OCI-LY7 (cell line): Measurements from ENCODE around the gene DRGX. TPM values are rescaled to one million over a fixed set of nuclear protein-coding genes. Genes with fewer than 3 reads are reported as not detected.

ENCODE experiments used
- BruUV-seq: library from RNA; stranded (reverse); fragments of 400-500 nt; replicated peaks from 2 replicates; lab custom pipeline; 2021; lab: Mats Ljungman, UMichigan
- CTCF ChIA-PET: fragments of 300-600 bp; sonication (Branson Sonifier 250); formaldehyde crosslinking; loops from one replicate; lab custom pipeline; 2022; ENCODE audit warnings: antibody characterized with exemption; ENCODE audit not compliant: unreplicated experiment; lab: Charles Lee
- POLR2A ChIA-PET: fragments of 300-600 bp; sonication (Branson Sonifier 250); formaldehyde crosslinking; loops from one replicate; lab custom pipeline; 2022; ENCODE audit warnings: antibody characterized with exemption; lab: Charles Lee
- DNase-seq: peaks from one replicate; pipeline ENCODE4 v3.0.0-alpha.2; 2015; ENCODE audit warnings: low spot score
- H2AFZ ChIP-seq: fragments of 200-600 bp; sonication (generic), shearing (Covaris generic); 2 replicates; pipeline ENCODE4 v1.6.1; 2014; ENCODE audit warnings: mild to moderate bottlenecking, antibody characterized with exemption, low read length, moderate library complexity
- H3K27ac ChIP-seq: fragments of 200-600 bp; sonication (generic); 2 replicates; pipeline ENCODE4 v1.5.1; 2014; ENCODE audit warnings: mixed run types, low read depth, mild to moderate bottlenecking, moderate library complexity, low read length, inconsistent platforms; ENCODE audit not compliant: poor library complexity, severe bottlenecking
- H3K36me3 ChIP-seq: fragments of 200-600 bp; sonication (generic); 2 replicates; pipeline ENCODE4 v1.6.1; 2014; ENCODE audit warnings: mild to moderate bottlenecking, antibody characterized with exemption, low read length, moderate library complexity, mixed read lengths; ENCODE audit not compliant: insufficient read depth
- H3K4me1 ChIP-seq: fragments of 200-600 bp; sonication (generic); 2 replicates; pipeline ENCODE4 v1.5.1; 2014; ENCODE audit warnings: mild to moderate bottlenecking, low read length; ENCODE audit not compliant: insufficient read depth, poor library complexity, severe bottlenecking
- H3K4me2 ChIP-seq: fragments of 200-600 bp; sonication (generic); 2 replicates; pipeline ENCODE4 v1.6.1; 2014; ENCODE audit warnings: mild to moderate bottlenecking, low read length
- H3K4me3 ChIP-seq: fragments of 200-600 bp; sonication (generic); 2 replicates; pipeline ENCODE4 v1.5.1; 2014; ENCODE audit warnings: mild to moderate bottlenecking, low read depth, low read length; ENCODE audit not compliant: poor library complexity, severe bottlenecking
- H3K79me2 ChIP-seq: fragments of 200-600 bp; sonication (generic); 2 replicates; pipeline ENCODE4 v1.6.1; 2016; ENCODE audit warnings: low read depth, mild to moderate bottlenecking, low read length, moderate library complexity, mixed read lengths; ENCODE audit not compliant: insufficient read depth
- H3K9me2 ChIP-seq: fragments of 200-600 bp; sonication (generic); 2 replicates; pipeline ENCODE4 v1.6.1; 2016; ENCODE audit warnings: mild to moderate bottlenecking, low read length, mixed read lengths; ENCODE audit not compliant: insufficient read depth
- H3K9me3 ChIP-seq: fragments of 200-600 bp; sonication (generic); 2 replicates; pipeline ENCODE4 v1.6.1; 2014; ENCODE audit warnings: mild to moderate bottlenecking, mixed run types, low read length, mixed read lengths
- H4K20me1 ChIP-seq: fragments of 200-600 bp; sonication (generic); 2 replicates; pipeline ENCODE4 v1.6.1; 2014; ENCODE audit warnings: mild to moderate bottlenecking, antibody characterized with exemption, low read length, moderate library complexity, mixed read lengths; ENCODE audit not compliant: insufficient read depth
- CTCF ChIP-seq: fragments of 200-600 bp; sonication (generic); conservative IDR thresholded peaks from 2 replicates; pipeline ENCODE4 v1.5.1; 2014; ENCODE audit warnings: mild to moderate bottlenecking, antibody characterized with exemption, low read length, moderate library complexity, mixed read lengths
- EZH2phosphoT487 ChIP-seq: fragments of 200-600 bp; sonication (generic); IDR thresholded peaks from 2 replicates; pipeline ENCODE4 v1.6.1; 2018; ENCODE audit warnings: low read depth, borderline replicate concordance, mild to moderate bottlenecking, mixed run types, antibody characterized with exemption, low read length, moderate library complexity, mixed read lengths
- intact Hi-C: fragments of 100-400 bp; cut with micrococcal nuclease; formaldehyde crosslinking; loops from one replicate; pipeline ENCODE4 v1.10.0; 2022; ENCODE audit not compliant: unreplicated experiment
- total RNA-seq, 2 experiments: library from RNA; depleted of rRNA in 1 of 2; stranded (reverse); fragments of >200 nt in 1 of 2; shearing (Covaris generic) in 1 of 2; gene quantifications; 2 replicates each; pipeline ENCODE4 v1.2.3, GENCODE V29; 2014 to 2022

The DRGX gene
- total RNA-seq, 2 experiments from 2014 or later, result not detected

DNA sequence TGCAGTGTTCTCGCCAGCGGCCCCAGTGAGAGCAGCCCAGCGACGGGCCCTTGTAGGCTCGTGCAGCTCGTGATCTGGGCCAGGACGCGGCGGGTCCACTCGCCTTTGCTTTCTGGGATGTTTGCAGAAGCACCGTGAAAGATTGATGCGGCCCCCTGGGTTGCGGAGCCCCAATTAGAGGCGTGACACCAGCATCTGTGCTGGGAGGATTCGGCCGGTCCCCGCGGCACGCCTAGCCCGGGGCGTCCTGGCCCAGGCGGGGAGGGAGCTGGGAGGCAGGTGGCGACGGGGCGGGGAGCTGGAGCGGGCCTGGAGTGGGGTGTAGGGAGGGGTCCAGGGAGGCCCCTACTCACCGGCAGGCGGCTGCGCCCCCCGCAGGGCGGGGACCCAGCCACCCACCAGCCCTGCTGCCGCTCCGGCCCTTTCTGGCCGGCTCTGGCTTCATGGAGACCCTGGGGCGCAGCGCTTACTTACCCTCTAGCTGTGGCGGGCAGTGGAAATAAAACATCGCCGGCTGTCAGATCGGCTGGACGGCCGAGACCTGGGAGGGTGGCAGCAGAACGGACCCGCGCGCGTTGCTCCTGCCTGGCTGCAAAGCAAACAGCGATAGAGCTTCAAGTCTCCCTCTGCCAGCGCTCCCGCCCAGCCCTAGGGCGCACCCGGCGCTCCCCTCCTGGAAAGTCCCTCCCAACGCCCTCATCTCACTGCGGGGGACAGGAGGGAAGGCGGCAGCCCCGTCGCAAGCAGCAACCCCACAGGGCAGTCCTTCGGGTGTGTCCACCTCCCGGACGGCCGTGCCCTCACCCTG is 752 bp downstream of the DRGX start:
- Histone ChIP-seq H4K20me1 (no peaks in the 10 kb centered on the region), H3K79me2 (no peaks in the 10 kb centered on the region), H3K9me3 (no peaks in the 10 kb centered on the region), H3K27ac (no peak overlapping the region), H3K4me3 (no peak overlapping the region), H2AFZ (no peak overlapping the region), H3K4me2 (no peak overlapping the region), H3K9me2 (no peaks in the 10 kb centered on the region), H3K36me3 (no peaks in the 10 kb centered on the region), H3K4me1 (no peaks in the 10 kb centered on the region)
- ChIA-PET POLR2A (interaction anchor here (0.6 kb wide), 1 partner anchor 109 kb away, joined by 3 read pairs; no protein-coding TSS in a partner anchor), CTCF (no interaction called here)
- DNase-seq, result no peak
- BruUV-seq, result no TSS peak
- TF ChIP-seq EZH2phosphoT487 (no peak), CTCF (no peak)
- intact Hi-C loops, result no loop called here

DNA sequence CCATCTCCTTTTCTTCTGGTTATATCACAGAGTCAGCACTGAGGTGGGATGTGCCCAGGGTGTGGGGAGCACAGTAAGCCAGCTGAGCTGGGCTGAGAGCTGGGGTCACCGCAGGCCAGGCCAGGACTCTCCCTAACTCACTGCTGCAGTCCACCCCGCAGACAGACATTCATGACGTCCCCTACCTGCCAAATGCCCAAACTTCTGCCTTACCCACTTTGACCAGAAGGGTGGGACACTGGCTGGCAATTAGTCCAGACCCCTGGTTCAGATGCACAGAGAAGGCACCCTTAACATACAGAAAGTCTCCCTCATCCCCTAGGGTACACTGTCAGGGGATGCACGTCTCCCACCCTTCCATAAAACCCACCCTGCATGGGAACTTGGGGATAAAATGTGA is 2.1 kb downstream of the DRGX start:
- no peaks in the 10 kb centered on the region for H3K9me3 ChIP-seq
- H3K4me1 ChIP-seq, result no peaks in the 10 kb centered on the region
- POLR2A ChIA-PET, result no interaction called here
- H2AFZ ChIP-seq, result no peak overlapping the region
- intact Hi-C loops, result no loop called here
- BruUV-seq, result no TSS peak
- H3K79me2 ChIP-seq, result no peaks in the 10 kb centered on the region
- no peak overlapping the region for H3K27ac ChIP-seq
- TF ChIP-seq EZH2phosphoT487 (no peak), CTCF (no peak)
- no peaks in the 10 kb centered on the region for H4K20me1 ChIP-seq
- no peak overlapping the region for H3K4me3 ChIP-seq
- no peak for DNase-seq
- CTCF ChIA-PET, result no interaction called here
- no peak overlapping the region for H3K4me2 ChIP-seq
- no peaks in the 10 kb centered on the region for H3K36me3 ChIP-seq
- H3K9me2 ChIP-seq, result no peaks in the 10 kb centered on the region

GRCh38 chr10:49393301-49393700 is 2.6 kb downstream of the DRGX start:
- no peak for DNase-seq
- no peaks in the 10 kb centered on the region for H4K20me1 ChIP-seq
- no peak overlapping the region for H2AFZ ChIP-seq
- H3K4me1 ChIP-seq, result no peaks in the 10 kb centered on the region
- ChIA-PET POLR2A (no interaction called here), CTCF (no interaction called here)
- H3K9me2 ChIP-seq, result no peaks in the 10 kb centered on the region
- intact Hi-C loops, result no loop called here
- no TSS peak for BruUV-seq
- TF ChIP-seq CTCF (no peak), EZH2phosphoT487 (no peak)
- no peaks in the 10 kb centered on the region for H3K9me3 ChIP-seq
- H3K79me2 ChIP-seq, result no peaks in the 10 kb centered on the region
- H3K27ac ChIP-seq, result no peak overlapping the region
- H3K4me2 ChIP-seq, result no peak overlapping the region
- H3K36me3 ChIP-seq, result no peaks in the 10 kb centered on the region
- no peak overlapping the region for H3K4me3 ChIP-seq
